SH-SY5Y (cell line): ENCODE measurements around the gene FFAR4.

Source experiments
- GATA2 ChIP-seq: IDR thresholded peaks from 2 replicates; pipeline ENCODE4 v1.6.1; 2011; ENCODE audit warnings: mild to moderate bottlenecking, low read depth, low read length
- GATA3 ChIP-seq: IDR thresholded peaks from 2 replicates; pipeline ENCODE4 v1.6.1; 2011; ENCODE audit warnings: low read depth, mild to moderate bottlenecking, low read length, moderate library complexity

DNA sequence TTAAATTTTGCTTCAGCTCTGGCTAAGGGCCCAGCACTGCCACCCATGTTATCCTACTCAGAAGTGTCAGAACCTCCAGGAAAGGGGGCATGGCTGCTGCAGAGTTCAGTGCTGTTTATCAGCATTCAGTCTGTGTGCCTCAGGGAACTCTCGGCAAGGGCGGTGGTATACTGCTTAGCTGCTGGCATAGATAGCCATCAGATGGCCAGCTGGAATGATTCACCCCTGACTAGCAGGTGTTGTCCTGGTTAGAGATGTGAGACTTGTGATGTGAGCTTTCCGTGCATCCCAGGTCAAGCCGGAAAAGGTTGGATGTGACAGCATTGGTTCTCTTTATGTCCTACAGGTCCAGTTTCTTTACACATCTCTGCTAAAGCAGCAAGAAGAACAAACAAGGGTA, 47.9 kb upstream of the FFAR4 start:
- TF ChIP-seq GATA2: peak; percentile 73
- TF ChIP-seq GATA3: no peak
